Lung (tissue), 12 donors: ENCODE measurements around the gene ZNF362. TPM values are rescaled to one million over a fixed set of nuclear protein-coding genes. Genes with fewer than 3 reads are reported as not detected.

ENCODE experiments used
- ATAC-seq: fragments of 200-7000 bp; cut with Tn5 transposase; one replicate; pipeline ENCODE4 v1.9.1; 2020; ENCODE audit warnings: moderate number of reproducible peaks; ENCODE audit not compliant: insufficient read depth, low FRiP score
- DNase-seq, 3 donors: peaks; one replicate each; pipeline ENCODE4 v3.0.0-alpha.2; 2013 to 2017
- H3K27ac ChIP-seq, 2 donors: one replicate each; pipeline ENCODE4 v1.5.1; 2013; ENCODE audit warnings: mild to moderate bottlenecking in 2 of 2, moderate library complexity in 2 of 2, control low read depth in 1 of 2, inconsistent platforms in 1 of 2, low read depth in 1 of 2, low read length in 1 of 2
- H3K27me3 ChIP-seq, 3 donors: one replicate each; pipeline ENCODE4 v1.5.1; 2013; ENCODE audit warnings: low read length in 2 of 3; ENCODE audit not compliant: control insufficient read depth in 3 of 3, insufficient read depth in 3 of 3
- H3K36me3 ChIP-seq, 4 donors: one replicate each; pipeline ENCODE4 v1.5.1; 2013; ENCODE audit warnings: low read length in 4 of 4, mild to moderate bottlenecking in 1 of 4, moderate library complexity in 1 of 4; ENCODE audit not compliant: control insufficient read depth in 4 of 4, insufficient read depth in 4 of 4
- H3K4me1 ChIP-seq, 5 donors: one replicate each; pipeline ENCODE4 v1.5.1; 2013; ENCODE audit warnings: low read length in 5 of 5, mild to moderate bottlenecking in 2 of 5, moderate library complexity in 1 of 5; ENCODE audit not compliant: control insufficient read depth in 5 of 5, insufficient read depth in 5 of 5
- H3K4me3 ChIP-seq: one replicate; pipeline ENCODE4 v1.5.1; 2013; ENCODE audit warnings: mild to moderate bottlenecking, control low read depth, moderate library complexity
- H3K9ac ChIP-seq, 2 donors: one replicate each; pipeline ENCODE4 v1.5.1; 2013; ENCODE audit warnings: low read length in 2 of 2, control low read depth in 1 of 2; ENCODE audit not compliant: insufficient read depth in 1 of 2
- H3K9me3 ChIP-seq, 4 donors: one replicate each; pipeline ENCODE4 v1.5.1; 2013; ENCODE audit warnings: low read length in 3 of 4, mild to moderate bottlenecking in 1 of 4, moderate library complexity in 1 of 4; ENCODE audit not compliant: control insufficient read depth in 4 of 4, insufficient read depth in 3 of 4
- WGBS, 2 donors: extraction: QIAGEN DNeasy Blood & Tissue Kit; methylation state at CpG; one replicate each; pipeline ENCODE4 v1.1.7; 2013; 5-methylcytosine and 5-hydroxymethylcytosine counted together
- polyA plus RNA-seq, 2 donors: library from polyadenylated mRNA; stranded (reverse); fragments of 200-250 nt; gene quantifications; one replicate each; pipeline ENCODE4 v1.2.1, GENCODE V29; 2013
- total RNA-seq, 2 donors: library from RNA; depleted of rRNA in 1 of 2; stranded (reverse); fragments of >200 nt in 1 of 2; gene quantifications; one replicate each; pipeline ENCODE4 v1.2.1, GENCODE V29; 2014 to 2021
- TF ChIP-seq, protein P1 (sequence below): IDR thresholded peaks from 2 replicates; pipeline ENCODE4 v1.5.1; 2012; ENCODE audit warnings: mild to moderate bottlenecking; ENCODE audit errors: control extremely low read depth, extremely low read depth
- donor health status: control.
- donor health status: control.
- donor health status: Bipolar disorder and iron deficiency.
- donor health status: healthy.
- donor health status: DM: yes; HTN: yes; CAD: no.

Gene ZNF362
- total and polyA plus RNA-seq, 4 donors, result 10.2 to 35.0 (median 16.5) TPM

DNA sequence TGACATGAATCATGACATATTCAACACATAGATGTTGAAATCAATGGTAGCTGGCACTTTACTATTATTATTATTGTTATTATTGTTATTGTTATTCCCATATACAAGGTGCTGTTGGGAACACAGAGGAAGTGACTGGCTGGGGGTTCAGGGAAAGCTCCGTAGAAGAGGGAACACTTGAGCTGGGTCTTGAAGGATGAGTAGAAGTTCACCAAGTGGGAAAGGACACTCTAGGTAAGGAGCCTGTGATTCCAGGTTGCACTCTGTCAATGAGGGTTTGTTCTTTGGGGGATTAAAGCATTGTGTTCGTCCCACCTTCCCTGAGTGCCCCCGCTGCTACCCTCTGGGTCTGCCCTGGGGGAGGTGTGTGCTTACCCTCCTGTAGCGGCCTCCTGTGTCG, 14.1 kb downstream of the ZNF362 start:
- Histone ChIP-seq H3K4me1 (peaks cover 0 to 19% (median 0%) of the 10 kb centered on the region in 5 donors), H3K27ac (no peak overlapping the region), H3K4me3 (no peak overlapping the region), H3K9ac (no peak overlapping the region), H3K9me3 (no peaks in the 10 kb centered on the region), H3K27me3 (no peaks in the 10 kb centered on the region), H3K36me3 (peaks cover 0 to 24% (median 13%) of the 10 kb centered on the region in 4 donors)
- TF ChIP-seq, protein P1, sequence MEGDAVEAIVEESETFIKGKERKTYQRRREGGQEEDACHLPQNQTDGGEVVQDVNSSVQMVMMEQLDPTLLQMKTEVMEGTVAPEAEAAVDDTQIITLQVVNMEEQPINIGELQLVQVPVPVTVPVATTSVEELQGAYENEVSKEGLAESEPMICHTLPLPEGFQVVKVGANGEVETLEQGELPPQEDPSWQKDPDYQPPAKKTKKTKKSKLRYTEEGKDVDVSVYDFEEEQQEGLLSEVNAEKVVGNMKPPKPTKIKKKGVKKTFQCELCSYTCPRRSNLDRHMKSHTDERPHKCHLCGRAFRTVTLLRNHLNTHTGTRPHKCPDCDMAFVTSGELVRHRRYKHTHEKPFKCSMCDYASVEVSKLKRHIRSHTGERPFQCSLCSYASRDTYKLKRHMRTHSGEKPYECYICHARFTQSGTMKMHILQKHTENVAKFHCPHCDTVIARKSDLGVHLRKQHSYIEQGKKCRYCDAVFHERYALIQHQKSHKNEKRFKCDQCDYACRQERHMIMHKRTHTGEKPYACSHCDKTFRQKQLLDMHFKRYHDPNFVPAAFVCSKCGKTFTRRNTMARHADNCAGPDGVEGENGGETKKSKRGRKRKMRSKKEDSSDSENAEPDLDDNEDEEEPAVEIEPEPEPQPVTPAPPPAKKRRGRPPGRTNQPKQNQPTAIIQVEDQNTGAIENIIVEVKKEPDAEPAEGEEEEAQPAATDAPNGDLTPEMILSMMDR, result no peak
- ATAC-seq, result no peak
- DNase-seq, result no peak
- WGBS, 2 donors, result 92 to 93% methylated on average over 5 of the region's 5 CpGs

DNA sequence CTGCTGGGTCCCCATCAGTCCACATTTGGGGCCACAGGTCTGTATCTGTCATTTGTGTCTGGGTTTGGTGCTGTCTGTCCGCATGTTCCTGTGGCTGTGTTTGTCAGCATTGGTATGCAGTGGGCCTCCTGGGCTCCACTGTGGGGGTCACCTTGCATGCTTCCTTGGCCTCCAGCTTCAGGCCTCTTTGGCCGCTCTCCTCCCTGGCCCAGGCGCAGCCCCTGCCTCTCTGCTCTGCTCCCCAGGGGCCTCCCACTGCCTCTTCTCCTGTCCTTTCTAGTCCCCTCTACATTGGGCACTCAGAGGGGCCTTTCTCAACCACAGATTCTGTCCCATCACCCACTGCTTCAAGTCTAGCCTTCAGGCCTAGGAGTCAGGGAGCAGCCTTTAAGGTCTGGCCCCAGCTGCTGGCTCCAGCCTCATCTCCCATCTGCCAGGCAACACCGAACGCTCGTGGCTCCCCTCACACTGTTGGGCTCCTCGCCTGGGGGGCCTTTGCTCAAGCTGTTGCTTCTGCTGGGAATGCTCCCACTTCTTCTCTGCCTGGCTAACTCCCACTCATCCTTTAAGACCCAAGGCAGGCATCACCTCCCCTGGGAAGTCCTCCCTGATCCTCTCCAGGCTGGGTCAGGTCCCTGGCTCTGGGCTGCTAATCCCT, 14.6 kb downstream of the ZNF362 start:
- ATAC-seq, result no peak
- H3K27me3 ChIP-seq, result no peaks in the 10 kb centered on the region
- peaks cover 0 to 16% (median 0%) of the 10 kb centered on the region in 5 donors for H3K4me1 ChIP-seq
- no peak overlapping the region for H3K27ac ChIP-seq
- TF ChIP-seq, protein P1, result no peak
- H3K9me3 ChIP-seq, result no peaks in the 10 kb centered on the region
- no peak overlapping the region for H3K4me3 ChIP-seq
- peaks cover 0 to 22% (median 13%) of the 10 kb centered on the region in 4 donors for H3K36me3 ChIP-seq
- no peak overlapping the region for H3K9ac ChIP-seq
- 93 to 95% methylated on average over 7 of the region's 7 CpGs for WGBS, 2 donors
- DNase-seq, result no peak

DNA sequence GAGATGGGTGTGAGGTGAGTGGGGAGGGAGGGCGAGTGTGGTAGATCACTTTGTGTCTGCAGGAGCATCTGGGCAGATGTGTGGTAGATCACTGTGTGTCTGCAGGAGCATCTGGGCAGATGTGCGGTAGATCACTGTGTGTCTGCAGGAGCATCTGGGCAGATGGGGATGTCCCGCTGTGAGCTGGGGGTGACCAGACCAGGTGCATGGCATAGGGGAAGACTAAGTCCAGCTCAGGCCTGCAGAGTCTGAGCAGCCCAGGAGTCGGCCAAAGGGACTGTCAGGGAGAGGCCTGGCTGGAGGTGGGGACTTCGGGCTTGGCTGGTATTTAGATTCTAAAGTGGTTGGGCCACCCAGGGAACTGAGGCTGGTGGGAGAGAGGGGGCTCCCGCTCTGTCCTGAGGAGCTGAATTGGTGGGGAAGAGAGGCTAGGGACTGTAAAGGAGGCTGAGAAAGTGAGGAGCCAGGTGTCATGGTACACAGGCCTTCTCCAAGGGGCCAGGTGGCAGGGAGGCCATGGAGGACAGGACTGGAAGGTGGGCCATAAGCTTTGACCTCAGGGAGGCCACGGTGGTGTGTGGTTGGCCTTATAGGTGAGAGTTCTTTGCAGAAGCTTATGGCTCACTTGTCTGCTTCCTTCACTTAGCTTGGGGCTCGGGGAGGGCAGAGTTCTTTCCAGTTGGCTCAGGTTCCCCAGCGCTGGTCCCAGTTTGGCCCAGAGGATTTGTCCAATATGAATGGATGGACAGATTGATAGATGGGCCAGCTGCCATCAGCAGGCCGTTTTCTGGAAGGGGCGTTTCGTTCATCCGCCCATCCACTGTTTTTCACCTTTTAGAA, 15.6 kb downstream of the ZNF362 start:
- ATAC-seq (no peak), DNase-seq (no peak)
- WGBS, 2 donors, result 91 to 93% methylated on average over 13 of the region's 13 CpGs
- peaks cover 0 to 23% (median 17%) of the 10 kb centered on the region in 4 donors for H3K36me3 ChIP-seq
- no peak overlapping the region for H3K27ac ChIP-seq
- H3K9ac ChIP-seq, result no peak overlapping the region
- TF ChIP-seq, protein P1, result no peak
- H3K4me1 ChIP-seq, result peaks cover 0 to 12% (median 0%) of the 10 kb centered on the region in 5 donors
- no peaks in the 10 kb centered on the region for H3K27me3 ChIP-seq
- no peak overlapping the region for H3K4me3 ChIP-seq
- no peaks in the 10 kb centered on the region for H3K9me3 ChIP-seq
